Muscle layer of duodenum (tissue), 2 donors: ENCODE measurements around the gene SDHB.

Experiments used
- H3K27ac ChIP-seq: one replicate; pipeline ENCODE4 v1.7.0; 2013; ENCODE audit warnings: mild to moderate bottlenecking, low read length
- H3K27me3 ChIP-seq: one replicate; pipeline ENCODE4 v1.7.0; 2013; ENCODE audit warnings: low read depth, mild to moderate bottlenecking, control low read depth, low read length
- H3K36me3 ChIP-seq, 2 donors: one replicate each; pipeline ENCODE4 v1.7.0; 2013; ENCODE audit warnings: low read length in 2 of 2, control low read depth in 1 of 2, mild to moderate bottlenecking in 1 of 2; ENCODE audit not compliant: insufficient read depth in 2 of 2, control insufficient read depth in 1 of 2
- H3K4me1 ChIP-seq, 2 donors: one replicate each; pipeline ENCODE4 v1.7.0; 2013; ENCODE audit warnings: low read length in 2 of 2, mild to moderate bottlenecking in 2 of 2, control low read depth in 1 of 2, moderate library complexity in 1 of 2; ENCODE audit not compliant: insufficient read depth in 2 of 2, control insufficient read depth in 1 of 2
- H3K4me3 ChIP-seq, 2 donors: one replicate each; pipeline ENCODE4 v1.7.0; 2013; ENCODE audit warnings: low read length in 2 of 2, low read depth in 1 of 2, mild to moderate bottlenecking in 1 of 2
- H3K9me3 ChIP-seq, 2 donors: one replicate each; pipeline ENCODE4 v1.7.0; 2013; ENCODE audit warnings: low read length in 2 of 2, control low read depth in 1 of 2, mild to moderate bottlenecking in 1 of 2; ENCODE audit not compliant: control insufficient read depth in 1 of 2
- donor health status: healthy.

SDHB gene

GRCh38 chr1:17040135-17040534 is 13.7 kb downstream of the SDHB start:
- no peak overlapping the region for H3K27ac ChIP-seq
- H3K4me3 ChIP-seq = no peak overlapping the region
- peaks cover 23 to 51% of the 10 kb centered on the region in 2 donors for H3K36me3 ChIP-seq
- H3K4me1 ChIP-seq = peaks cover under 1 to 3% of the 10 kb centered on the region in 2 donors
- H3K27me3 ChIP-seq = no peaks in the 10 kb centered on the region
- H3K9me3 ChIP-seq = no peaks in the 10 kb centered on the region

- Histone ChIP-seq H3K4me3 (no peak overlapping the region), H3K36me3 (peaks cover 23 to 45% of the 10 kb centered on the region in 2 donors), H3K4me1 (no peaks in the 10 kb centered on the region)
Observed at GRCh38 chr1:17039522-17039921, 14.3 kb downstream of the SDHB start.

GRCh38 chr1:17033481-17033880 is 20.4 kb downstream of the SDHB start:
- Histone ChIP-seq H3K4me1 (no peaks in the 10 kb centered on the region), H3K4me3 (no peak overlapping the region), H3K9me3 (no peaks in the 10 kb centered on the region), H3K27ac (no peak overlapping the region), H3K36me3 (peaks cover 18 to 22% of the 10 kb centered on the region in 2 donors), H3K27me3 (no peaks in the 10 kb centered on the region)

More at GRCh38 chr1:17039522-17039921, 14.3 kb downstream of the SDHB start:
- H3K9me3 ChIP-seq = no peaks in the 10 kb centered on the region
- H3K27ac ChIP-seq = no peak overlapping the region
- H3K27me3 ChIP-seq = no peaks in the 10 kb centered on the region

DNA sequence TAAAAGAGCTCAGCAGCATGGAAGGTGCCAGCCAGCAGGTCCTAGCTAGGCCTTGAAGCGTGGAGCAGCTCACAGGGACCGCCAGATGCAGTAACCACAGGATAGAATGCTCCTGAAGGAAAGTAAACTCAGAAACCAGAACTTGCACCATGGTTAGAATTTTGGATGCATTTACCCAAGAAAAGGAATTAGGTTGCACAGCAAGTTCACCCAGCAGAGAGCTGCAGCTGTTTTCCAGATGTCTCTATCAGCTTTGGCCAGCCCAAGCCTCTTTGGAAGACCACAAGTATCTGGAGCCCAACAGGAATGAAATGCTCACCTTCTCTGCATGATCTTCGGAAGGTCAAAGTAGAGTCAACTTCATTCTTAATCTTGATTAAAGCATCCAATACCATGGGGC is 21.1 kb downstream of the SDHB start:
- Histone ChIP-seq H3K36me3 (peaks cover 22 to 30% of the 10 kb centered on the region in 2 donors), H3K27me3 (no peaks in the 10 kb centered on the region), H3K4me3 (no peak overlapping the region), H3K27ac (no peak overlapping the region), H3K9me3 (no peaks in the 10 kb centered on the region), H3K4me1 (no peaks in the 10 kb centered on the region)

- Histone ChIP-seq H3K4me3 (no peak overlapping the region), H3K9me3 (no peaks in the 10 kb centered on the region), H3K36me3 (peaks cover 30 to 39% of the 10 kb centered on the region in 2 donors), H3K4me1 (no peaks in the 10 kb centered on the region), H3K27me3 (no peaks in the 10 kb centered on the region), H3K27ac (no peak overlapping the region)
Observed at GRCh38 chr1:17031436-17031835, 22.4 kb downstream of the SDHB start.

GRCh38 chr1:17030206-17030605 is 23.6 kb downstream of the SDHB start:
- no peak overlapping the region for H3K4me3 ChIP-seq
- H3K36me3 ChIP-seq = peaks cover 35 to 48% of the 10 kb centered on the region in 2 donors
- no peaks in the 10 kb centered on the region for H3K4me1 ChIP-seq
- no peak overlapping the region for H3K27ac ChIP-seq
- H3K9me3 ChIP-seq = no peaks in the 10 kb centered on the region
- H3K27me3 ChIP-seq = no peaks in the 10 kb centered on the region

DNA sequence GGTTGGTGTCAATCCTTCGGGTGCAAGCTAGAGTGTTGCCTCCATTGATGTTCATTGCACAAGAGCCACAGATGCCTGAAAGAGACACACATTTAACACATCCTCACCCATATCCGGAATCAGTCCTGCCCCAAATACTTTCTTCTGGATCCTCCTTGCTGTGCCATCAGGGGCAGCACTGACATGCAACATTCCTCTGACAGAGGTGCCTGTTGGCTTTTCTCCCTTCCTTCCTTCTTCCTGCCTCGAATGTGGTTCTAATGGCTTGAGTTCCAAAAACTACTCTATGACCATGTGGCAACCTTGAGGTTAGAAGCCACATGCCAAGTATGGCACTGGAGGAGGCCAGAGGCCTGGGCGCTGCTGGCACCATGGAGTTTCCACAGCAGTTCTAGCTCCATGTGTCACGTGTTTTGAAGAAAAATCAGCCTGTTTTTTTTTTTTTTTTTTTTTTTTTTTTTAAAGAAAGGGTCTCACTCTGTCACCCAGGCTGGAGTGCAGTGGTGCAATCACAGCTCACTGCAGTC is 25.1 kb downstream of the SDHB start:
- Histone ChIP-seq H3K4me3 (no peak overlapping the region), H3K36me3 (peaks cover 49 to 60% of the 10 kb centered on the region in 2 donors), H3K27me3 (no peaks in the 10 kb centered on the region), H3K4me1 (no peaks in the 10 kb centered on the region), H3K9me3 (no peaks in the 10 kb centered on the region), H3K27ac (no peak overlapping the region)

GRCh38 chr1:17027900-17028299 is 25.9 kb downstream of the SDHB start:
- Histone ChIP-seq H3K36me3 (peaks cover 55 to 62% of the 10 kb centered on the region in 2 donors), H3K4me1 (no peaks in the 10 kb centered on the region), H3K27ac (no peak overlapping the region), H3K9me3 (no peaks in the 10 kb centered on the region), H3K27me3 (no peaks in the 10 kb centered on the region), H3K4me3 (no peak overlapping the region)

- Histone ChIP-seq H3K36me3 (peaks cover 55 to 62% of the 10 kb centered on the region in 2 donors), H3K27me3 (no peaks in the 10 kb centered on the region), H3K4me3 (no peak overlapping the region), H3K9me3 (no peaks in the 10 kb centered on the region), H3K27ac (no peak overlapping the region), H3K4me1 (no peaks in the 10 kb centered on the region)
Observed at GRCh38 chr1:17027403-17027802, 26.4 kb downstream of the SDHB start.

DNA sequence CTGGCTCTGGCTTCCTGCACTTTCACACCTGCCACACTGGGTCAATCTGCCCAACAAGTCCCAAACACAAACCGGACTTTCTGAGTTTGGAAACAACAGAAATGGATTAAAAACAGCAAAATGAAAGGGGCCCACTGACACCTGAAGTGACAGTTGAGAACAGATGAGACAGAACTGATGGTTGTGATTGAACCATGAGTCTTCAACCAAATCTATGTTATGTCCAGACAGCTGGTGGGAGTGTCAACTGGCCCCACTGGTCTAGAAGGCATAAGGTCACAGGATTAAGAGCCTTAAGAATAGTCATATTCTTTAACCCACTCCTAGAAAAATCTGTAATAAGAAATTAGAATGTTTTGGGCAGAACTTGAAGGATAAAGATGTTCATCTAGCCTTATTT is 29.1 kb downstream of the SDHB start:
- Histone ChIP-seq H3K27me3 (no peaks in the 10 kb centered on the region), H3K4me1 (no peaks in the 10 kb centered on the region), H3K9me3 (no peaks in the 10 kb centered on the region), H3K4me3 (no peak overlapping the region), H3K27ac (no peak overlapping the region), H3K36me3 (peaks cover 69 to 82% of the 10 kb centered on the region in 2 donors)

- H3K4me3 ChIP-seq = no peak overlapping the region
- peaks cover 76 to 88% of the 10 kb centered on the region in 2 donors for H3K36me3 ChIP-seq
Observed at GRCh38 chr1:17023573-17023972, 30.3 kb downstream of the SDHB start.

GRCh38 chr1:17023102-17023501 is 30.7 kb downstream of the SDHB start:
- peaks cover 79 to 87% of the 10 kb centered on the region in 2 donors for H3K36me3 ChIP-seq
- H3K27ac ChIP-seq = no peak overlapping the region
- no peaks in the 10 kb centered on the region for H3K9me3 ChIP-seq
- no peak overlapping the region for H3K4me3 ChIP-seq
- no peaks in the 10 kb centered on the region for H3K27me3 ChIP-seq
- H3K4me1 ChIP-seq = no peaks in the 10 kb centered on the region

More at GRCh38 chr1:17023573-17023972, 30.3 kb downstream of the SDHB start:
- no peaks in the 10 kb centered on the region for H3K27me3 ChIP-seq
- H3K4me1 ChIP-seq = no peaks in the 10 kb centered on the region
- H3K9me3 ChIP-seq = no peaks in the 10 kb centered on the region
- no peak overlapping the region for H3K27ac ChIP-seq
